ENCODE measurements around the gene NEDD4. TPM values are rescaled to one million over a fixed set of nuclear protein-coding genes. Genes with fewer than 3 reads are reported as not detected.

The NEDD4 gene
- polyA plus RNA-seq, 2 donors: 1.7 to 2.3 TPM

DNA sequence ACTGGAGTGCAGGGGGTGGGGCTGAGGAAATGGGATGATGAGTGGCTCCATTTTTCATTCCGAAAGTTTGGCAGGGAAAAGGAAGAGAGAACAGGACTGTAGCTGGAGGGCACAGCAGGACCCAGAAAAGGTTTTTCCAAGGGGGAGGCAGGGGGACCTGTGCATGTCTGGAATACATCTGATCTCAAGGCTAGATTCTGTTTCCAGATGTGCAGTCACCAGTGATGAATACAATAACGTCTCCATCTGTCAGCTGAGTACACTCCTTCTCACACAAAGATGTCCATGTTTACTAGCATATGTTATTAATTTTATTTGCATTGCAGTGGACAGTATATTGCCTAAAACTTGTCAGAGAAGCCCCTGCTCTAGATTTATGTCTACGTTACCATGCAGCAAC lies 210.5 kb downstream of the NEDD4 start:
- Histone ChIP-seq H3K4me3 (ENCODE audit: low read depth in 1 of 2, low read length in 2 of 2) (no peak overlapping the region), H3K4me1 (ENCODE audit: control insufficient read depth in 2 of 2, insufficient read depth in 2 of 2, low read length in 1 of 2) (no peaks in the 10 kb centered on the region), H3K27me3 (ENCODE audit: control insufficient read depth in 1 of 2, insufficient read depth in 2 of 2, low read length in 2 of 2) (no peaks in the 10 kb centered on the region), H3K9me3 (ENCODE audit: control insufficient read depth in 2 of 2, insufficient read depth in 1 of 2, low read depth in 1 of 2, low read length in 1 of 2) (no peaks in the 10 kb centered on the region), H3K27ac (ENCODE audit: low read depth in 2 of 2, low read length in 1 of 2) (no peak overlapping the region), H3K36me3 (ENCODE audit: control insufficient read depth in 2 of 2, insufficient read depth in 2 of 2, low read length in 1 of 2) (no peaks in the 10 kb centered on the region)
- WGBS, 2 donors: 57 to 65% methylated on average over 3 of the region's 3 CpGs

DNA sequence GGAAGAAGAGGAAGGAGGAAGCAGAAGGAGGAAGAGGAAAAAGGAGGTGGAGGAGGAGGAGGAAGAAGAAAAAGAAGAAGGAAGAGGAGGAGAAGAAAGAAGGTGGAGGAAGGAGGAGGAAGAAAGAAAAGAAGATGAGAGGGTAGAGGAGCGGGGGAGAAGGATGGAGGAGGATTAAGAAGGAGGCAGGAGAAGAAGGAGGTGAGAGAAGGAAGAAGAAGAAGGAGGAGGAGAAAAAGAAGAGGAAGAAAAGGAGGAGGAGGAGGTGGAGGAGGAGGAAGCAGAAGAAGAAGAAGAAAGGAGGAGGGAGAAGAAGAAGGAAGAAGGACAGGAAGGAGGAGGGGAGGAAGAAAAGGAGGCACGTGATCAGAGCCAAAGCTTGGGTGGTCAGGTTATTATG lies 213.1 kb downstream of the NEDD4 start:
- H3K4me3 ChIP-seq (ENCODE audit: low read depth in 1 of 2, low read length in 2 of 2): no peak overlapping the region

DNA sequence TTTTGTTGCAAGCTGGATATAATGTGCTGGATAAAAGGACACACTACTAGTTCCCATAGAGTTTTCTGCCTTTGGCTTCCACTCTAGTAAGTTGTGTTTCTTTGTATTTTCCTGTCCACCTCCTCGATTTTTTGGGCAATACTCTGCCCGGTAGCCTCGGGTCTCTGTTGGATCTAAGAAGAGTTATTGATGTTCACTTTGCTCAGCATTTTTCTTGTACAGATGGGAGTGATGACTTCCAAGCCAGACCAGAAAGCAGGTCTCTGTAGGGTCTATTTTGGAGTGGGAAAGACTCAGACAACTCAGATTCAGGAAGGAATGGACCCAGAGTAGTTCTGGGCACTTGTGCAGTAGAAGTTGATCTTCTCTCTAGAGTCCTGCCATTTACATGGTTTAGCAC lies 214.5 kb downstream of the NEDD4 start:
- WGBS, 2 donors: 63 to 84% methylated on average over 3 of the region's 3 CpGs
- H3K4me3 ChIP-seq (ENCODE audit: low read depth in 1 of 2, low read length in 2 of 2): no peak overlapping the region
- H3K4me1 ChIP-seq (ENCODE audit: control insufficient read depth in 2 of 2, insufficient read depth in 2 of 2, low read length in 1 of 2): no peaks in the 10 kb centered on the region
- no peaks in the 10 kb centered on the region for H3K27me3 ChIP-seq (ENCODE audit: control insufficient read depth in 1 of 2, insufficient read depth in 2 of 2, low read length in 2 of 2)
- H3K36me3 ChIP-seq (ENCODE audit: control insufficient read depth in 2 of 2, insufficient read depth in 2 of 2, low read length in 1 of 2): no peaks in the 10 kb centered on the region
- no peaks in the 10 kb centered on the region for H3K9me3 ChIP-seq (ENCODE audit: control insufficient read depth in 2 of 2, insufficient read depth in 1 of 2, low read depth in 1 of 2, low read length in 1 of 2)
- no peak overlapping the region for H3K27ac ChIP-seq (ENCODE audit: low read depth in 2 of 2, low read length in 1 of 2)

More for the DNA sequence above, 213.1 kb downstream of the NEDD4 start:
- H3K27ac ChIP-seq (ENCODE audit: low read depth in 2 of 2, low read length in 1 of 2): no peak overlapping the region
- no peaks in the 10 kb centered on the region for H3K9me3 ChIP-seq (ENCODE audit: control insufficient read depth in 2 of 2, insufficient read depth in 1 of 2, low read depth in 1 of 2, low read length in 1 of 2)
- H3K27me3 ChIP-seq (ENCODE audit: control insufficient read depth in 1 of 2, insufficient read depth in 2 of 2, low read length in 2 of 2): no peaks in the 10 kb centered on the region
- no peaks in the 10 kb centered on the region for H3K36me3 ChIP-seq (ENCODE audit: control insufficient read depth in 2 of 2, insufficient read depth in 2 of 2, low read length in 1 of 2)
- WGBS, 2 donors: 62 to 79% methylated on average over 2 of the region's 2 CpGs
- H3K4me1 ChIP-seq (ENCODE audit: control insufficient read depth in 2 of 2, insufficient read depth in 2 of 2, low read length in 1 of 2): no peaks in the 10 kb centered on the region

Measured in esophagus (tissue), 2 donors.